ENCODE results near the gene TKTL1.

Gene TKTL1

DNA sequence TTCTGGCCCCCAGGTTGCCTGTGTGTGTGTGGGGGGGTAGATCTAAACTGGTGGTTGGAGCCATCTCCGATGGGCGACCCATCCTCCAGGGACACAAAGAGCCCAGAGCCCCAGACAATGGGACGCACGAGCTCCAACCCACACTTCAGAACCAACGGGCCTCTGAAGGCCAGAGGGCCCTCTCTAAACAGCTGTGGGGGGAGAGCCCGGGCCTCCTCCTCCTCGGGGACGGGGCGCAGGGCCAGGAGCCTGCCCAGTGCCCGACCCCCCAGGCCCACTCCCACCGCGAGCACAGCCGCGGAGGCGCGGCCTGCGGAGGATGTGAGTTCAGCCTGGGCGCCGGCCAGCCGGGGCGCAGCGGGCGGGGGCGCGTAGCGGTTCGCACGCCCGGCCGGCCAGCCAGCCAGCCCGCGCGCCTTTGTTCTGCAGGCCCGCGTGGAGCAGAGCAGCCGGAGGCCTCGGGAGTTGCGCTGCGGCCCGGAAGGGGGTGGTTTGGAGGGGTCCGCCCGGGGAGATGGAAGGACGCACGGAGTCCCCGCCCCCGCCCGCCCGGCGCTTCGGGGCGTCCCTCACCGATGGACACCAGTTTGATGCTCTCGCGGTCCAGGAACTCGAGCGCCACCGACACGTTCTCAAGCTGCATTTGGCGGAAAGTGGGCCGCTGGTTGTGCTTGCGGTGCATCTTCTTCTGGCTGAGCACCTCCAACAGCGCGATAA lies 74.9 kb downstream of the TKTL1 start:
- H3K27me3 ChIP-seq (ENCODE audit: low read depth, low read length): no peaks in the 10 kb centered on the region
- peaks cover 23% of the 10 kb centered on the region for H4K20me1 ChIP-seq (ENCODE audit: insufficient read depth, low read length)
- TF ChIP-seq, protein P1, sequence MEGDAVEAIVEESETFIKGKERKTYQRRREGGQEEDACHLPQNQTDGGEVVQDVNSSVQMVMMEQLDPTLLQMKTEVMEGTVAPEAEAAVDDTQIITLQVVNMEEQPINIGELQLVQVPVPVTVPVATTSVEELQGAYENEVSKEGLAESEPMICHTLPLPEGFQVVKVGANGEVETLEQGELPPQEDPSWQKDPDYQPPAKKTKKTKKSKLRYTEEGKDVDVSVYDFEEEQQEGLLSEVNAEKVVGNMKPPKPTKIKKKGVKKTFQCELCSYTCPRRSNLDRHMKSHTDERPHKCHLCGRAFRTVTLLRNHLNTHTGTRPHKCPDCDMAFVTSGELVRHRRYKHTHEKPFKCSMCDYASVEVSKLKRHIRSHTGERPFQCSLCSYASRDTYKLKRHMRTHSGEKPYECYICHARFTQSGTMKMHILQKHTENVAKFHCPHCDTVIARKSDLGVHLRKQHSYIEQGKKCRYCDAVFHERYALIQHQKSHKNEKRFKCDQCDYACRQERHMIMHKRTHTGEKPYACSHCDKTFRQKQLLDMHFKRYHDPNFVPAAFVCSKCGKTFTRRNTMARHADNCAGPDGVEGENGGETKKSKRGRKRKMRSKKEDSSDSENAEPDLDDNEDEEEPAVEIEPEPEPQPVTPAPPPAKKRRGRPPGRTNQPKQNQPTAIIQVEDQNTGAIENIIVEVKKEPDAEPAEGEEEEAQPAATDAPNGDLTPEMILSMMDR (IDR thresholded peaks at IDR 0.05; ENCODE audit: low read depth, low read length): no peak
- TF ChIP-seq EZH2phosphoT487 (IDR thresholded peaks at IDR 0.05; ENCODE audit: low read depth): no peak
- no peaks in the 10 kb centered on the region for H3K9me3 ChIP-seq (ENCODE audit: insufficient read depth, low read length)
- H3K36me3 ChIP-seq (replicated peaks; ENCODE audit: low read depth, low read length): peaks cover 29% of the 10 kb centered on the region
- peaks cover 35% of the 10 kb centered on the region for H3K4me1 ChIP-seq (ENCODE audit: low read length)
- peaks cover 49% of the 10 kb centered on the region for H3K79me2 ChIP-seq (ENCODE audit: low read length)
- H3K4me3 ChIP-seq (ENCODE audit: low read length): peak overlapping the region; percentile 99
- H2AFZ ChIP-seq (ENCODE audit: low read depth, low read length): no peak overlapping the region
- H3K4me2 ChIP-seq (ENCODE audit: low read length): peak overlapping the region; percentile 100
- peak overlapping the region; percentile 82 for H3K27ac ChIP-seq (ENCODE audit: low read length)
- H3K9ac ChIP-seq (ENCODE audit: low read length): peak overlapping the region; percentile 82

DNA sequence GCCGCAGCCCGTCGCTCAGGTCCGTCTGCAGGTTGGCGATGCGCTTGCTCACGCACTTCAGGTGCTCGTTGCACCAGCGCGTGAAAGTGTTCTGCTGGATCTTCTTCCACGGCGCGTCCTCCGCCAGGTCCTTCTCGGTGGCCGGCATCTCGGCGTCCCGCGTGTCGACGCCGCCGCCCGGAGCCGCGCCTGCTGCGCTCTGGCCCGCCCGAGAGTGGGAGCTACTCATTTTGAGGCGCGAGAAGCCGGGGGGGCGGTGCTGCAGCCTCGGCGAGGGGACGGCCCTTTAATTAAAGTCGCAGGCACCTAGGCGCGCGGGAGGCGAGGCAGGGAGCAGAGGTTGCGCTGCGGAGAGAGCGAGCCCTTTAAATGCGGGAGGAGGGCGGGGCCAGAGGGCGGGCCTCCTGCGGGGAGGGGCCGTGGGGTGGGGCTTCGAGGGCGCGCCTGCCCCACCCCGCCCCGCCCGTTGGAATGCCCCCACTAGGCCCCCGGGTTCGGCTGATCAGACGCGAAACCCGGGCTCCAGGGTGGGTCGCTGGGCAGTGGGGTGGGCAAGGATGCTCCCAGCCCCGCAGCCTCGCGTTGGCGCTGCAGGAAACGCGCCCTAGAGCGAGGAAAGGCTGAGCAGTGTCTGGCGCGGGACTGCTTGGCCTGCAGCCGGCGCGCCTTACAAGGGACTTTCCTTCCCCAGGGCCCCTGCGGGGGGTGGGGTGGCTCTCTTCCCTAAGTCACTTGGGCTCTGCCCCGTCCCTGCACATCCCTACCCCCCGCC lies 75.6 kb downstream of the TKTL1 start:
- Histone ChIP-seq H3K9ac (ENCODE audit: low read length) (peak overlapping the region; percentile 94), H3K27ac (ENCODE audit: low read length) (peak overlapping the region; percentile 89), H3K36me3 (replicated peaks; ENCODE audit: low read depth, low read length) (peaks cover 22% of the 10 kb centered on the region), H3K9me3 (ENCODE audit: insufficient read depth, low read length) (no peaks in the 10 kb centered on the region), H3K4me2 (ENCODE audit: low read length) (peak overlapping the region; percentile 100), H4K20me1 (ENCODE audit: insufficient read depth, low read length) (peaks cover 23% of the 10 kb centered on the region), H2AFZ (ENCODE audit: low read depth, low read length) (no peak overlapping the region), H3K79me2 (ENCODE audit: low read length) (peaks cover 48% of the 10 kb centered on the region), H3K4me3 (ENCODE audit: low read length) (peak overlapping the region; percentile 99), H3K27me3 (ENCODE audit: low read depth, low read length) (no peaks in the 10 kb centered on the region), H3K4me1 (ENCODE audit: low read length) (peaks cover 35% of the 10 kb centered on the region)
- TF ChIP-seq EZH2phosphoT487 (IDR thresholded peaks at IDR 0.05; ENCODE audit: low read depth): no peak
- TF ChIP-seq, protein P1 (IDR thresholded peaks at IDR 0.05; ENCODE audit: low read depth, low read length): no peak

DNA sequence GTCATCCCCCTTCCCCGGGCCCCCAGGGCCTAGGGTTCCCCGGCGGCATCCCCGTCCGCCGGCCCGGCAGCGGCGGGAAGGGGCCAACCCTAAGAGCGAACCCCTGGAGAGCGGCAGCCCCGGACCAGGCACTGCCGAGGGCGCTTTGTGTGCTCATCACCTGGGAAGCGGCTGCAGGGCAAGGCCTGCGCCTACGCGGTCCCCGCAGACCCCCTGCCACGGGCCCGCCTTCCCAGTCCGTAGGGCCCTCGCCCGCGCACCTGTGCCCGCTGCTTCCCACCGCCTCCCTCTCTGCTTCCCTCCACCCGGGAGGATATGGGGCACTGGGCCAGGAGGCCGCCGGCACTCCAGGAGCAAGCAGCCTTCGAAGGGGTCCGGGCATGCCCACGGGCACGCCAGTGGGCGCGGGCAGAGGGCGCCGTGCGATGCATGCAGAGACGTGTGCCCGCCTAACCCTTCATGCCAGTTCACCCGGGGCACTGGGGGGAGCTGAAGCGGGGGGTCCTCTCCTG lies 76.2 kb downstream of the TKTL1 start:
- H3K36me3 ChIP-seq (replicated peaks; ENCODE audit: low read depth, low read length): peaks cover 16% of the 10 kb centered on the region
- TF ChIP-seq, protein P1 (IDR thresholded peaks at IDR 0.05; ENCODE audit: low read depth, low read length): no peak
- no peak for TF ChIP-seq EZH2phosphoT487 (IDR thresholded peaks at IDR 0.05; ENCODE audit: low read depth)
- H3K79me2 ChIP-seq (ENCODE audit: low read length): peaks cover 42% of the 10 kb centered on the region
- peak overlapping the region; percentile 85 for H3K4me3 ChIP-seq (ENCODE audit: low read length)
- peak overlapping the region; percentile 89 for H3K27ac ChIP-seq (ENCODE audit: low read length)
- no peaks in the 10 kb centered on the region for H3K9me3 ChIP-seq (ENCODE audit: insufficient read depth, low read length)
- H3K4me1 ChIP-seq (ENCODE audit: low read length): peaks cover 35% of the 10 kb centered on the region
- no peak overlapping the region for H2AFZ ChIP-seq (ENCODE audit: low read depth, low read length)
- H3K9ac ChIP-seq (ENCODE audit: low read length): peak overlapping the region; percentile 94
- H4K20me1 ChIP-seq (ENCODE audit: insufficient read depth, low read length): peaks cover 17% of the 10 kb centered on the region
- H3K4me2 ChIP-seq (ENCODE audit: low read length): peak overlapping the region; percentile 99
- H3K27me3 ChIP-seq (ENCODE audit: low read depth, low read length): no peaks in the 10 kb centered on the region

DNA sequence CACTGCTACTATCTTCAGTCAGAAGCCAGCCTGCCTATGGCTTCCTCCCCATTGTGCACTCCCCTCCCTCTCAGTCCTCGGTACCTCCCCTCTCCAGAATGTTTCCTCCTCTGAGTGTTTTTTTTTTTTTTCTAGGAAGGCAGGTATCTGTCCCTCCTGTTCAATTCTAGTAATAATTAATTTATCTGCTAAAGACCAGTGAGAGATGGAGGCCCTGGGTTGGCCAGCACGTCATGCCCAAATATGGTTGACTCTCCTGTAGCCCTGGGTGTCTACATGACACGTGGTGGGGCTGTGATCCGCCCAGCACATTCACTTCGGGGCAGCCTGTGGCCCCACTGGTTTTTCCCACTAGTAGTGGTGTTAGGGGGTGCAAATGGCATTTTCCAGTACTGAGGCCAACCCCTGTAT lies 77.0 kb downstream of the TKTL1 start:
- Histone ChIP-seq H3K36me3 (replicated peaks; ENCODE audit: low read depth, low read length) (peaks cover 9% of the 10 kb centered on the region), H3K79me2 (ENCODE audit: low read length) (peaks cover 34% of the 10 kb centered on the region), H3K27me3 (ENCODE audit: low read depth, low read length) (no peaks in the 10 kb centered on the region), H4K20me1 (ENCODE audit: insufficient read depth, low read length) (peaks cover 13% of the 10 kb centered on the region), H3K9ac (ENCODE audit: low read length) (peak overlapping the region; percentile 94), H3K4me2 (ENCODE audit: low read length) (peak overlapping the region; percentile 99), H3K27ac (ENCODE audit: low read length) (peak overlapping the region; percentile 89), H3K4me3 (ENCODE audit: low read length) (peak overlapping the region; percentile 94), H3K4me1 (ENCODE audit: low read length) (peaks cover 39% of the 10 kb centered on the region), H2AFZ (ENCODE audit: low read depth, low read length) (no peak overlapping the region), H3K9me3 (ENCODE audit: insufficient read depth, low read length) (no peaks in the 10 kb centered on the region)
- TF ChIP-seq, protein P1 (IDR thresholded peaks at IDR 0.05; ENCODE audit: low read depth, low read length): no peak
- TF ChIP-seq EZH2phosphoT487 (IDR thresholded peaks at IDR 0.05; ENCODE audit: low read depth): no peak

All from OCI-LY3 (cell line).